Omental fat pad (tissue), 4 donors: ENCODE data around the gene MAPKAP1. TPM values are rescaled to one million over a fixed set of nuclear protein-coding genes. Genes with fewer than 3 reads are reported as not detected.

Experiments used
- ATAC-seq: fragments of 150-250 bp; one replicate; pipeline ENCODE4 v1.9.1; 2016; ENCODE audit warnings: mild to moderate bottlenecking, moderate library complexity; ENCODE audit not compliant: low FRiP score
- DNase-seq: peaks from one replicate; pipeline ENCODE4 v3.0.0-alpha.2; 2019; ENCODE audit warnings: low spot score
- CTCF ChIP-seq, 3 donors: fragments of 450-650 bp; IDR thresholded peaks; one replicate each; pipeline ENCODE4 v1.5.1; 2016 to 2017; ENCODE audit warnings: antibody characterized with exemption in 3 of 3, mild to moderate bottlenecking in 3 of 3, moderate library complexity in 2 of 3
- total RNA-seq, 4 donors: library from RNA; depleted of rRNA; stranded (reverse); fragments of >200 nt; gene quantifications; one replicate each; pipeline ENCODE4 v1.1.0, GENCODE V29; 2016

The MAPKAP1 gene
- total RNA-seq, 4 donors from 2014 or later: 60.0 to 78.0 (median 72.9) TPM

- no peak for DNase-seq
- TF ChIP-seq CTCF (IDR thresholded peaks at IDR 0.05): no peak
- ATAC-seq: no peak
Measured at GRCh38 chr9:125630436-125630835, 76.6 kb downstream of the MAPKAP1 start.

GRCh38 chr9:125629446-125629845 lies 77.6 kb downstream of the MAPKAP1 start:
- TF ChIP-seq CTCF (IDR thresholded peaks at IDR 0.05): no peak
- ATAC-seq (no peak), DNase-seq (no peak)

DNA sequence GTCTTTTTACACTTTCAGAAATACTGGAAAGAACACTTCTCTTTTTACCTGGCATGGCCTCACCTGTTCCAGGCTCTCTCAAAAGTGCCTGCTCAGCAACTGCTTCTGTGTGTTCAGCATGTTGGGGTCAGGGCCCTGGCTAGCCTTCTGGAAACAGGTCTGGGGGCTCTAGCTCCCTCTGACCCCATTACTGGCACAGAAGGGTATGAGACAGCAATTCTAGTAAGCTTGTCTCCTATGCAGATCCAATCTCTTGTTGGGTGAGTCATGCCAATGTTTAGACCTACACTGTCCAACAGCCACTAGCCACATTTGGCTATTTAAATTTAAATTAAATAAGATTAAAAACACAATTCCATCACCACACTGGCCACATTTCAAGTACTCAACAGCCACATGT lies 80.8 kb downstream of the MAPKAP1 start:
- no peak for DNase-seq
- no peak for TF ChIP-seq CTCF (IDR thresholded peaks at IDR 0.05)
- no peak for ATAC-seq

DNA sequence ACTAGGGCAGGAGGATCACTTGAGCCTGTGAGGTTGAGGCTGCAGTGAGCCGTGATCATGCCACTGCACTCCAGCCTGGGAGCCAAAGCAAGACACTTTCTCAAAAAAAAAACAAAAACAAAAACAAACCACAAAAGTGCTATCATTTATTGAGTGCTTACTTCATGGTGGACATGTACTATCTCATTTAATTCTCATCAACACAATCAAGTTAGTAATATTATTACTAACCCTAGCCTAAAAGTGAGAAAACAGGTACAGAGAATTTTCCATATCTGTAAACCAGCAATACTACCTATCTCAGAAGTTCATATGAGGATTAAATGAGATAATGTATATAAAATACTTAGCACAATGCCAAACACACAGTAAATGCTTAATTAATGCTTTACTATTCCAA lies 85.8 kb downstream of the MAPKAP1 start:
- ATAC-seq (no peak), DNase-seq (no peak)
- TF ChIP-seq CTCF (IDR thresholded peaks at IDR 0.05): no peak

- no peak for TF ChIP-seq CTCF (IDR thresholded peaks at IDR 0.05)
- no peak for DNase-seq
- ATAC-seq: no peak
Measured at GRCh38 chr9:125620216-125620615, 86.8 kb downstream of the MAPKAP1 start.

- no peak for ATAC-seq
Measured at GRCh38 chr9:125617087-125617486, 89.9 kb downstream of the MAPKAP1 start.

More at GRCh38 chr9:125617087-125617486, 89.9 kb downstream of the MAPKAP1 start:
- TF ChIP-seq CTCF (IDR thresholded peaks at IDR 0.05): no peak
- no peak for DNase-seq
